ENCODE data around the gene SLN. TPM values are rescaled to one million over a fixed set of nuclear protein-coding genes. Genes with fewer than 3 reads are reported as not detected.

SLN gene
- total RNA-seq, 1 donor from 2014 or later: not detected

GRCh38 chr11:107683807-107684206 is 28.0 kb downstream of the SLN start:
- no peak for DNase-seq (ENCODE audit: low read depth, low spot score)

GRCh38 chr11:107683061-107683460 is 28.8 kb downstream of the SLN start:
- DNase-seq (ENCODE audit: low read depth, low spot score): no peak

DNA sequence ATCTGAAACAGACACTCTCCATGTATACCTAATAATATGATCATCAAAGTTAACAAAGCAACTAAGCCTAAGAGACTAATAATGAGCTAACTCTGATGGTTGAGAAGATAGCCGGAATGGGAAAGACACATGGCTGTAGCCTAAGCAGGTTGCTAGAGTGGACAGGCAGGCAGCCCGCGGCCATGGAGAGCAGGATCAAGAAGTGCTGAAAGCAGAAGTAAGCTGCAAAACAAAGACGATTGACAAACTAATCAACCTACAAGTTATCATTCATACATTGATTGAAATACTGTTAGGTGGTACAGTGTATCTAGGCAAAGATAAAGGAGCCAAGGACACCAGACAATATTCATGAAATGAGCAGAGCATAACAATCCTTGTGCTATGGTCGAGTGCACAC is 29.3 kb downstream of the SLN start:
- DNase-seq (ENCODE audit: low read depth, low spot score): no peak

- DNase-seq (ENCODE audit: low read depth, low spot score): no peak
These were observed 29.7 kb downstream of the SLN start for GRCh38 chr11:107682171-107682570.

DNA sequence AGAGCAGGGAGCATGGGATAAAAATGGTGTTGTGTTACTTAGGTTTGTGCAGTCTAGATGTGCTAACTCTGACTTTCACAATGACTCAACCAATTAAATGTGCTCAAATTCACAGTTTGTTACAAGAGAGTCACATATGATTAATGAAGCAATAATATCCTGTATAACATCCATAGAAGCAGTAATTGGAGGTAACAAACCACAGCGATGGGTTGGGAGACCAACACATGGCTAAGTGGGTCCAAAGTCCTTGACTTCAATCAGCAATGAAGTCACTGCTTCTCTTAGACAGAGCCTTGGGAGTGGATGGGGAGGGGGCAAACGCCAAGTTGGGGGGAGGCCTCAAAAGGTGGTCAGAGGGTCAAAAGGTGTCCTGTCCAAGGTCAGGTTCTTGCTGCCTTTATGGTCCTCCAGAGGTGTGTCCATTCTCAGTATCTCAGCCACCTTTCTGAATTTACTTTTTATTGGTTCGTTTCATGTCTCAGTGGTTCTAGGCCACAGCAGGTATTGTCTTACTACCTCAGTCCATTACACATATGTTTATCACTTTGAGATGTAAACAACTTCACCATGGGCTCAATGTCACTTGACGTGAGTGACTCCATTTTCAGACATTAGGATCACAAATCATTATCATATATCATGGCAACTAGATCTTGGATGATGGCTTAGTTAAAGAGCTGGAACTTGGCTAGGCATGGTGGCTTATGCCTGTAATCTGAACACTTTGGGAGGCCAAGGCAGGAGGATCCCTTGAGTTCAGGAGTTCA is 32.4 kb downstream of the SLN start:
- no peak for DNase-seq (ENCODE audit: low read depth, low spot score)

- no peak for DNase-seq (ENCODE audit: low read depth, low spot score)
These were observed 33.3 kb downstream of the SLN start for GRCh38 chr11:107678632-107678971.

DNA sequence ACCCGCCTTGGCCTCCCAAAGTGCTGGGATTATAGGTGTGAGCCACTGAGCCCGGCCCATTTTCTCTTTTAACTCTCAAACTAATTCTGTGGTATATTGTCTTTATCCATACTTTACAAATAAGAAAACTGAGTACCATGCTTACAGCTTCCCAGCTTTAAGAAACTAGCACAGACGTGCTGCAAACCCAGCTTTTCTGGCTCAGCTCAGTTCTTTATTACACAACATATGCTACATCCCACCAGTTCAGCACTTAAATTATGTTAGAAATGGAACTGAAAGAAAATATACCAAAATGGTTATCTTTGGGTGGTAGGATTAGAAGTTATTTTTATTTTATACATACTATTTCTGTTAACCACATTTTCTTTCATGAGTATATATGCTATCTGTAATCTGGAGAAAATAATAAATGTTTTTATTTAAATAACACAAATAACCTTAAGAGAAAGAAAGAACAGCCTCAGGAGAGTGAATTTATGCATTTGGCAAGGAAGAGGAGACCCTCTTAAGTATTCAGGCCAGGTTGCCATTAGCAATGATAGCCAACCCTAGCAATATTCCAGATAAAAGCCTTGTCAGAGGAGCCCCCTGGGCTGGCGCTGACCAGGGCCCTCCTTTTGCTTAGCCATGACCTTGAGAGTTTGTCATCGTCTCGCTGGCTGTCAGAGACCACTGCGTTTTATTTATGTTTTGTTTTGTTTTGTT is 33.8 kb downstream of the SLN start:
- no peak for DNase-seq (ENCODE audit: low read depth, low spot score)

- no peak for DNase-seq (ENCODE audit: low read depth, low spot score)
These were observed 35.4 kb downstream of the SLN start for GRCh38 chr11:107676336-107677057.

- no peak for DNase-seq (ENCODE audit: low read depth, low spot score)
These were observed 36.0 kb downstream of the SLN start for GRCh38 chr11:107675902-107676301.

GRCh38 chr11:107669893-107670601 is 41.8 kb downstream of the SLN start:
- no peak for DNase-seq (ENCODE audit: low read depth, low spot score)

DNA sequence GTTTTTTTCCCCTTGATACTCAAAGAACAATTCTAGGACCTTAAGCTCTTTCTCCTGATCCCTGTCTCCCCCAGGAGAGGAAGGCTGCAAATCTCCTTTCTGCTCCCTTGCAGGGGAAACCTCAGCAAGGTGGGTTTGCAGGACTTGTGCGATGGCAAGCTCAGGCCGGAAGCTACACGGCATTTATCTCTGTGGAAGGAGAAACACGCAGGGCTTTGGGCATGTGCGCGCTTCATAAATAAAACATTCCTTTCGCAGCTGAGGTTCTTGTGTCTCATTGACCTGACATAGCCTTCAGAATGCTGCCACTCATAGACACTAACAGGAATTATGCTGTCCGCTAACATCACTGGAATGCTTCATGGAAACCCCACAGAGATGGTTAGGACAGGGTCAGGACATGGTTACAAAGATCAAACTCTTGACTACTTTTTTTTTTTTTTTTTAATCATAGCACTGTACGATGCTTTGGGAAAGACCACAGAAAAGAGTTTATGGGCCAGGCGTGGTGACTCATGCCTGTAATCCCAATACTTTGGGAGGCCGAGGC is 42.6 kb downstream of the SLN start:
- DNase-seq (ENCODE audit: low read depth, low spot score): no peak

- DNase-seq (ENCODE audit: low read depth, low spot score): no peak
These were observed 44.8 kb downstream of the SLN start for GRCh38 chr11:107666911-107667613.

GRCh38 chr11:107665018-107665417 is 46.8 kb downstream of the SLN start:
- no peak for DNase-seq (ENCODE audit: low read depth, low spot score)

DNA sequence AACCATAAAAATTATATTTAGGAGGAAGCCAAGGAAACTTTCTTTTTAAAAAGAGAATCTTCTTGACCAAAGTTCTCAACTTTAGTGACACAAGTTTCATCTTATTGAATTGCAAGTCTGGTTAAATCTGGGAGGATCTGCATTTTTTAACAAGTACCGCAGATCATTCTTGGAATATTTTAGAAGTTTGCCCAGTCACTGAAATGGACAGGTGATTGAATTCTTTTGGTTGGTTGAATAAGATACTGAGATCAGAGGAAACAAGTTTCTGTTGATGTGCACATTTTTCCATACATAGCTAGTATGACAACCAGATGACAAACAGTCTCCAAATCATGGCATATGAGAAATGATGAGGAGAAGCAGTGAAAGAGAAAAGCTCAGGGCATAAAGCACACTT is 50.2 kb downstream of the SLN start:
- DNase-seq (ENCODE audit: low read depth, low spot score): no peak

DNA sequence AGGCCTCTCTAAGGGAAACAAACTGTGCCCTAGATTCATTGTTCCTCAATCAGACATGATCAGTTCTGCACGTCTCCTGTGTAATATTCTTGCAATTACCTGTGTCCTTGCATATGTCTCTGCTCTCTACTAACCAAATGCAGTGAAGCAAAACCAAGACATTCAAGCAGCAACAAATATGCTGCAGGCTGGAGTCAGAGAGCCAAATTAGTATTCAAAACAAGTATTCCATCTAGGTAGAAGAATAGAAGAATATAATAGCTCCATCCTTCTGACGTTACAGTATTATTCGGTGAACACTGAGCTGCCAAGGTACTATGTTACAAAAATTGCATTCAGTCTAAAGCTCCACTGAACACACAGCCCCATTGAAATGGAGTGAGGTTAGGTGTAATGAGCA is 51.8 kb downstream of the SLN start:
- DNase-seq (ENCODE audit: low read depth, low spot score): no peak

- no peak for DNase-seq (ENCODE audit: low read depth, low spot score)
These were observed 52.5 kb downstream of the SLN start for GRCh38 chr11:107659310-107659709.

Other genes with a start within 250 kb of the SLN start
- gene ALKBH8, start 146.3 kb downstream of the SLN start, total RNA-seq: 10.8 and 11.6 TPM in 2 replicates
- gene ELMOD1, start 120.9 kb downstream of the SLN start, total RNA-seq: 0.53 and 0.63 TPM in 2 replicates
- gene SLC35F2, start 146.7 kb upstream of the SLN start, total RNA-seq: 63.5 and 80.1 TPM in 2 replicates
- gene RAB39A, start 216.4 kb upstream of the SLN start, total RNA-seq: 0.07 TPM in 1 of 2 replicates, not detected in the other

Data from pulmonary artery endothelial cell (primary cell).